ENCODE measurements around the gene TRNAU1AP. TPM values are rescaled to one million over a fixed set of nuclear protein-coding genes. Genes with fewer than 3 reads are reported as not detected.
A peak's percentile ranks its signal among the peaks of the same experiment; 100 is the strongest.

The TRNAU1AP gene
- total RNA-seq, 4 donors from 2014 or later, result 14.8 to 26.6 (median 20.6) TPM

DNA sequence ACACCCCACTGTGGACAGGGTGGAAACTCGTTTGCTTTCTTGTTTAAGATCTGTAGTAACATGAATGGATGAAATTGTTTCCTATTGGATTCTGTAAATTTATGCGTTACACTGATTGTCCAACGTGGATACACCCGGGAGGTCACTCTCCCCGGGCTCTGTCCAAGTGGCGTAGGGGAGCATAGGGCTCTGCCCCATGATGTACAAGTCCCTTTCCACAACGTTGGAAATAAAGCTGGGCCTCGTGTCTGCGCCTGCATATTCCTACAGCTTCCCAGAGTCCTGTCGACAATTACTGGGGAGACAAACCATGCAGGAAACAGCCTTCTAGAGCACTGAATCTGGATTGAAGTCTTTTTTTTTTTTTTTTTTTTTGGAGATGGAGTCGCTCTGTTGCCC lies 45.6 kb upstream of the TRNAU1AP start:
- H3K4me1 ChIP-seq, result peaks cover 46 to 48% of the 10 kb centered on the region in 2 donors
- TF ChIP-seq, protein P1, sequence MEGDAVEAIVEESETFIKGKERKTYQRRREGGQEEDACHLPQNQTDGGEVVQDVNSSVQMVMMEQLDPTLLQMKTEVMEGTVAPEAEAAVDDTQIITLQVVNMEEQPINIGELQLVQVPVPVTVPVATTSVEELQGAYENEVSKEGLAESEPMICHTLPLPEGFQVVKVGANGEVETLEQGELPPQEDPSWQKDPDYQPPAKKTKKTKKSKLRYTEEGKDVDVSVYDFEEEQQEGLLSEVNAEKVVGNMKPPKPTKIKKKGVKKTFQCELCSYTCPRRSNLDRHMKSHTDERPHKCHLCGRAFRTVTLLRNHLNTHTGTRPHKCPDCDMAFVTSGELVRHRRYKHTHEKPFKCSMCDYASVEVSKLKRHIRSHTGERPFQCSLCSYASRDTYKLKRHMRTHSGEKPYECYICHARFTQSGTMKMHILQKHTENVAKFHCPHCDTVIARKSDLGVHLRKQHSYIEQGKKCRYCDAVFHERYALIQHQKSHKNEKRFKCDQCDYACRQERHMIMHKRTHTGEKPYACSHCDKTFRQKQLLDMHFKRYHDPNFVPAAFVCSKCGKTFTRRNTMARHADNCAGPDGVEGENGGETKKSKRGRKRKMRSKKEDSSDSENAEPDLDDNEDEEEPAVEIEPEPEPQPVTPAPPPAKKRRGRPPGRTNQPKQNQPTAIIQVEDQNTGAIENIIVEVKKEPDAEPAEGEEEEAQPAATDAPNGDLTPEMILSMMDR (IDR thresholded peaks at IDR 0.05), result no peak
- no peak for TF ChIP-seq POLR2A (IDR thresholded peaks at IDR 0.05)
- intact Hi-C loops (cut with DNase I), result no loop called here
- peak overlapping the region; percentile 44 to 89 (median 59) for H3K4me3 ChIP-seq (replicated peaks in 1 of 3)
- no peak for DNase-seq
- peak overlapping the region; percentile 83 to 88 (median 84) for H3K27ac ChIP-seq
- H3K27me3 ChIP-seq, result no peaks in the 10 kb centered on the region
- peaks cover 19 to 31% of the 10 kb centered on the region in 2 donors for H3K36me3 ChIP-seq
- no peaks in the 10 kb centered on the region for H3K9me3 ChIP-seq
- 17 to 21% methylated on average over 10 to 11 of the region's 11 CpGs for WGBS, 2 donors

DNA sequence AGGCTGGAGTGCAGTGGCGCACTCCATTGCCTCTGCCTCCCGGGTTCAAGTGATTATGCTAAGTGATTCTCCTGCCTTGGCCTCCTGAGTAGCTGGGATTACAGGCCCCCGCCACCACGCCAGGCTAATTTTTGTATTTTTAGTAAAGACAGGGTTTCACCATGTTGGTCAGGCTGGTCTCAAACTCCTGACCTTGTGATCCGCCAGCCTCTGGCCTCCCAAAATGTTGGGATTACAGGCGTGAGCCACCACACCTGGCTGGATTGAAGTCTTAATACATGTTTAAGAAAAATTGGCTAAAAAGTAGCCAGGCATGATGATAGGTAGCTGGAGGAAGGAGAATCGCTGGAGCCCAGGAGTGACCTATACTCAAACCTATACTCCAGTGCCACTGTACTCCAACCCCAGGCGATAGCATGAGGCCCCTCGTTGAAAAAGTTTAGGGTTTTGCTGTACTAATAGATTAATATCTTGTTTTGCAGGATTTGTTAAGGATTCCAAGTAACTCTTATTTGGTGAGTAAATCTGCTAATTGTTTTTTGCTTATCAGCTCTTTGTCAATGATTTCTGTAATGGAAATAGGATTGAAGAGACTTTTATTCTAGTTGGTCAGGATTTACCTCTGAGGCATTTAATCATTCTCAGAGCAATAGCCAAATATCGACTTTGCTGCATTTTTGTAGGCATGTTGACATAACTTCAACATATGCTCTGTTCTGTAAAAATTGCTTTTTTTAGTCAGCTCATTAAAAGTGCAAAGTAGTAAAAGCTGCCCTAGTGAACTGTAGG lies 45.0 kb upstream of the TRNAU1AP start:
- Histone ChIP-seq H3K4me1 (peaks cover 48 to 49% of the 10 kb centered on the region in 2 donors), H3K36me3 (peaks cover 23 to 34% of the 10 kb centered on the region in 2 donors), H3K27me3 (no peaks in the 10 kb centered on the region), H3K9me3 (no peaks in the 10 kb centered on the region), H3K4me3 (replicated peaks in 1 of 3) (peak overlapping the region; percentile 44 to 89 (median 59)), H3K27ac (peak overlapping the region; percentile 83 to 88 (median 84))
- TF ChIP-seq, protein P1 (IDR thresholded peaks at IDR 0.05), result no peak
- no peak for TF ChIP-seq POLR2A (IDR thresholded peaks at IDR 0.05)
- WGBS, 2 donors, result 45 to 48% methylated on average over 10 of the region's 10 CpGs
- intact Hi-C loops (cut with DNase I), result no loop called here
- no peak for DNase-seq

DNA sequence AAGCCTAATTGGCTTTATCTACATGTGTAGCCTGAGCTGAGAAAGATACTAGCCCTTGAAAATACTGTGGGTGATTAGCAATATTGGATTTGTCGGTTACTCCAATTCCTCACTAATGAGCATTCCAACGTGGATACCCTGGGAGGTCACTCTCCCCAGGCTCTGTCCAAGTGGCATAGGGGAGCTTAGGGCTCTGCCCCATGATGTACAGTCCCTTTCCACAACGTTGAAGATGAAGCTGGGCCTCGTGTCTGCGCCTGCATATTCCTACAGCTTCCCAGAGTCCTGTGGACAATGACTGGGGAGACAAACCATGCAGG lies 44.5 kb upstream of the TRNAU1AP start:
- intact Hi-C loops (cut with DNase I), result no loop called here
- H3K27ac ChIP-seq, result peak overlapping the region; percentile 83 to 88 (median 84)
- WGBS, 2 donors, result 39 to 48% methylated on average over 5 of the region's 5 CpGs
- TF ChIP-seq, protein P1 (IDR thresholded peaks at IDR 0.05), result no peak
- TF ChIP-seq POLR2A (IDR thresholded peaks at IDR 0.05), result no peak
- no peaks in the 10 kb centered on the region for H3K27me3 ChIP-seq
- H3K36me3 ChIP-seq, result peaks cover 25 to 40% of the 10 kb centered on the region in 2 donors
- H3K4me1 ChIP-seq, result peaks cover 48 to 49% of the 10 kb centered on the region in 2 donors
- DNase-seq, result no peak
- H3K9me3 ChIP-seq, result no peaks in the 10 kb centered on the region
- H3K4me3 ChIP-seq (replicated peaks in 1 of 3), result no peak overlapping the region

DNA sequence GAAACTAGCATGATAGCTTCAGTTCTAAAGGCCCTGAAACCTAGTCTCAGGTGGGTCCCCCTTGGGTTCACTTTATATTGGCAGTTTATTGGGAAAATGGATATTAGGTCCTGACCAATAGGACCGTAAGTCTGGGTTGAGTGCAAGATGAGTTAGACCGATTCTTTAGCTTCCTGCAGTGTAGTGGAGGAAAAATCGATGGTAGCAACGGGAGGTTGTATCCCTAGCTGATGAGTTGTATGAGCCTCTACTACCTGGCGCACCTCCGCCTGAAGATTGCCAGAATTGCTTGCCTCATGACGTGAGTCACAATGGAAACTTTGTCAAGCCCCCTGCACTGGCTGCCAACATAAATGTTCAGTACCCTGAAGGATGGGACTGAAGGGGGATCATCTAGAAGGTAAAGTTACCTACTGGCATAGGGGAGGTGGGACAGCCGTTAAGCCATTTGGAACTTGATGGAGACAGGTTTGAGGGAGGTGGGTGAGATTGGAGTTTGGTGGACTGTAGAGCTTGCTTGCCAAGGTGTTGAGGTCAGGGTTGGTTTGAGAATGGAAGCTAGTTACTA lies 43.1 kb upstream of the TRNAU1AP start:
- WGBS, 2 donors, result 75 to 78% methylated on average over 8 of the region's 8 CpGs
- H3K4me3 ChIP-seq (replicated peaks in 1 of 3), result no peak overlapping the region
- intact Hi-C loops (cut with DNase I), result no loop called here

More for the DNA sequence above, 43.1 kb upstream of the TRNAU1AP start:
- TF ChIP-seq, protein P1 (IDR thresholded peaks at IDR 0.05), result no peak
- no peak for TF ChIP-seq POLR2A (IDR thresholded peaks at IDR 0.05)
- Histone ChIP-seq H3K9me3 (no peaks in the 10 kb centered on the region), H3K36me3 (peaks cover 25 to 50% of the 10 kb centered on the region in 2 donors), H3K27me3 (no peaks in the 10 kb centered on the region), H3K27ac (peak overlapping the region; percentile 46 to 80 (median 69)), H3K4me1 (peaks cover 48 to 49% of the 10 kb centered on the region in 2 donors)
- DNase-seq, result no peak
